GM18499 (cell line): ENCODE data around the gene SNRPA.
"Not testable (repeated sequence)": the region's sequence is repeated elsewhere in the genome, so short reads cannot be mapped to it uniquely, and the experiment has no call there.

ENCODE experiments used
- ATAC-seq: cut with Tn5 transposase; IDR thresholded peaks from one replicate; pipeline ENCODE4 v1.9.1; 2021; ENCODE audit warnings: moderate number of reproducible peaks; ENCODE audit not compliant: insufficient read depth, unreplicated experiment

The SNRPA gene

DNA sequence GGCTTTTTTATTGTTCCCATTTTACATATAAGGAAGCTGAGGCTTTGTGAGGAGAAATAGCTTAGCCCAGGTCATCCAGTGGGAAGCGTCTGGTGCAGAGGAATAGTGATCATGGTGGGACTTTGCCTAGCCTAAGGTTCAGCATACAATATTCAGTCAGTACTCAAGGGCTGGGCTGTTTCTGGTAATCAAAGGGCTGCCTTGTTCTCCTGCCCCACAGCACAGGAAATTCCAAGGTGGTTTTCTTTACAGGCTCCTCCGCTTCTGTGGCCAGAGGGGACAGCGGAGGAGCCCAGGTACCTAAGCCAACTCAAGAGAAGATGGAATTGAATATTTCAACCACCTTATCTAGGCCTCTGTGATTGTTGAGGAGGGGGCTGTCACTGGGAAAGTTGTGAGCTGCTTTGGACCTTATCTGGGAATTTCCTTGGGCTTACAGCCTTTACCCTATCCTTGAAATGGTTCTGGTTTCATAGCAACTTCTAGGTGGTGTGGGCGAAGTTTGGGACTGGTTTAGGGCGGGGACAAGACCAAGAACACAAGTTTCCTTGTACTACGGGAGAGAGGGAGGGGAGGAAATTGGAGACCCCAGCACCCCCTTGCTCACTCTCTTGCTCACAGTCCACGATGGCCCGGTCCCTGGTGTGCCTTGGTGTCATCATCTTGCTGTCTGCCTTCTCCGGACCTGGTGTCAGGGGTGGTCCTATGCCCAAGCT, 24.1 kb downstream of the SNRPA start, which contains the start of gene MIA:
Gene MIA (plus strand): TSS at position 606 of the 716 bp plus-strand sequence. CDS start 22 bp downstream, at position 628.
- no peak for ATAC-seq

DNA sequence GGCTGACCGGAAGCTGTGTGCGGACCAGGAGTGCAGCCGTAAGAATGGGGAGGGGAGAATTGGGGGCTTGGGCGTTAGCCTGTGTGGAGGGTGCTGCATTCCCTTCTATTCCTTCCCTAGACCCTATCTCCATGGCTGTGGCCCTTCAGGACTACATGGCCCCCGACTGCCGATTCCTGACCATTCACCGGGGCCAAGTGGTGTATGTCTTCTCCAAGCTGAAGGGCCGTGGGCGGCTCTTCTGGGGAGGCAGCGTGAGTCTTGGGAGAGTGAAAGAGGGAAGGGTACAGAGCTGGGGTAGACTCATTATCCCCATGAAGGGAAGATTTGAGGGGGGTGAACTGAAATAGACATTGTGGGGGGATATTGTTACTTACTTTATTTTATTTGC, 24.6 kb downstream of the SNRPA start:
- ATAC-seq, result no peak

DNA sequence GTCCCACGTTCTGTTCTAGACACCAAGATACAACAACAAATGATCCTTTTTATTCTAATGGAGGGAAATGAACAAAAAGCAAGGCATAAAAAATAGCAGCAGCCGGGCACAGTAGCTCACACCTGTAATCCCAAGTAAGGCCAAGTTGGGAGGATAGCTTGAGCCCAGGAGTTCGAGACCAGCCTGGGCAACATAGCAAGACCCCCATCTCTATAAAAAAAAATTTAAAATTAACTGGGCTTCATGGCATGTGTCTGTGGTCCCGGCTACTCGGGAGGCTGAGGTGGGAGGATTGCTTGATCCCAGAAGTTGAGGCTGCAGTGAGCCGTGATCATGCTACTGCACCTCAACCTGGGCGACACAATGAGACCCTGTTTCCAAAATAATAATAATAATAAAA, 25.4 kb downstream of the SNRPA start:
- no peak for ATAC-seq

DNA sequence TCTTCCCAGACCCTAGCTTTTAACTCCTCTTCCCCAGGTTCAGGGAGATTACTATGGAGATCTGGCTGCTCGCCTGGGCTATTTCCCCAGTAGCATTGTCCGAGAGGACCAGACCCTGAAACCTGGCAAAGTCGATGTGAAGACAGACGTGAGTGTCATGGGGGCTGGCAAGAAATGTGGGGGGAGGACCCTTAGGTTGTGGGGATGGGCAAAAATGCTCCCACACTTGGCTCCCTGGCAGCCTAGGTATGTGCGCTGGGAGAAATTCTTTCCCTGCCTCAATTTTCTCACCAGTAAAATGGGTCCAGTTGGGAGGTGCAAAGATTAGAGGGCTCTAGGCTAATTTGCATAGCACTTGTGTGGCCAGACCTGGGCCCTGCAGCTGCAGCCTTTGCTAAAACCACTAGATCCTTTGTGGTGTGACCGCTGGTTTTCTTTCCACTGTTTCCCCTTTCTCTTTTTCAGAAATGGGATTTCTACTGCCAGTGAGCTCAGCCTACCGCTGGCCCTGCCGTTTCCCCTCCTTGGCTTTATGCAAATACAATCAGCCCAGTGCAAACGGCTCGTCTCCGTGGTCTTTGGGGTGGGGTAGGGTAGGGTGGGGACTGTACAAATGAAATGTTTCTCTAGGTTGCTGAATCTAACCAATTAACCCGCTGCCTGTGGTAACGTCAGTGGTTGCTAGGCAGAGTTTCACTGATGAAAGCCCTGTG, 26.1 kb downstream of the SNRPA start:
- ATAC-seq, result peak; percentile 54

DNA sequence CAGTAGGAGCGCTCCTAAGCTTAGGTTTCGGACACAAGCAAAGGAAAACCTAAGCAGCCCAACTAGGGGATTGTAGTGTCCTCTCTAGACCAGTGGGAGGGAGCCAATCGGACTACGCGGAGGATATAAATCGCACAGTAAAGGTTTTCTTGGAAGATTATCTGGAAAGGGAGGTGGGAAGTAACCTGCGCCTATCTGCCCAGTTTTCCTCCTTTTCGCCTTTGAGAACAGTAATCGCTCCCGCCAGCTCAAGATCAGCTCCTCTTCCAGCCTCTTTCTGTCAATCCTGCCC, 26.6 kb downstream of the SNRPA start:
- no peak for ATAC-seq

DNA sequence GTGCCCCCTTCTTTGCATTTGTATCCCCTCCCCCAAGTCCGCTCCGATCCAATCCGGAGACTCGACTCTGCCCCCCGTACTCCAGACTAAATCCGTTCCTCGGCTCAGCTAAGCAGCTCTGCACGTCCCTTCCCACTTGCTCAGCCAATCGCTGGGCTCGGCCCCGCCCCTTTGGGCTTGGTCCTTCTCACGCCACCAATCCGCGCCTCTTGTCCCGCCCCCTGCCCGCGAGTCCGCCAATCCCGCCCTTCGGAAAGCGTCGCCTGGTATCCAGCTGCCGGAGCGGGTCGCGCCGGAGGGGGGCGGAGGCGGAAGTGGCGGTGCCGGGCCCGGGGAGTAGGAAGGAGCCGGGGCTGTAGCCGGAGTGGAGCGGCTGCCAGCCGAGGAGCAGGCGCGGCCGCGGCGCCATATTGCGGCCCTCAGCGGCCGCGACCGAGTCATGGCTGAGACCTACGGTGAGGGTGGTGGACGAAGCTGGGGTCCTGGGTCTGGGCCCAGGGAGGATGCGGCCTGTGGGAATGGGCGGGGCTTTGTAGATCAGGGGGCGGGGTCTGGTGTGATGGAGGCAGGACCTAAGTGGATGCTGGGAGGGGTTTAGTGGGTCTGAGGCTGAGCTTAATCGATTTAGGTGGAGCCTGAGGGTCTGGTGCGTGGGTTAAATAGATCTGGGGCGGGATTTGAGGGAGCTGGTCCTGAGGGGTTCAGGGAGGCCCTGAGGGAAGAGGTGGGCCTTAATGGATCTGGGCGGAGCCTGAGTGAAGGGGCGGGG, 27.1 kb downstream of the SNRPA start, which contains the start of gene RAB4B:
Gene RAB4B (plus strand): TSS at position 311 of the 769 bp plus-strand sequence. CDS start 129 bp downstream, at position 440.
- ATAC-seq, result peak; percentile 43

DNA sequence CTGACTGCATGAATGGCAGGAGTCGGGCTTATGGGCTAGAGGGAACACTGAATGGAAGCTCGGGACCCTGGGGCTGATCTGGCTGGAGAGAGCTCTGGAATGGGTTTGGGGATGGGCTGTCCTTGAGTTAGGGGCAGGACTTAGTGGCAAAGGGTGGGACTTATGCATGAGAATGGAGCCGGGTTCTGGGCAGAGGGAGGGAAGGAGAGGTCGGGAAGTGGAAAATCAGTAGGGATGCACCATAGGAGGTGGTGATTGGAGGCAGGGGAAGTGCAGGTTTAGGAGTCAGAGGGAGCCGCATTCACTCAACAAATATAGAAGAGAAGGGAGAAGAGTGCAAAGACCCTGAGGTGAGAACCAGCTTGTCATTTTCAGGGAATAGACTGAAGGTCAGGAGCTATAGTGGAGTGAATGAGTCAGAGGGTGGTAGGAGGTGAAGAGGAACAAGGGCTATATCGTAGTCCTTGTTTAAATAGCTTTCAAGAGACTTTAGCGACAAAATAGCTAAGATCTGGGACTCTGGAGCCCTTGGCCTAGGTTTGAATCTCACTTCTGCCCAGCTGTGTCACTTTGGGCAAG, 27.8 kb downstream of the SNRPA start:
- no peak for ATAC-seq

DNA sequence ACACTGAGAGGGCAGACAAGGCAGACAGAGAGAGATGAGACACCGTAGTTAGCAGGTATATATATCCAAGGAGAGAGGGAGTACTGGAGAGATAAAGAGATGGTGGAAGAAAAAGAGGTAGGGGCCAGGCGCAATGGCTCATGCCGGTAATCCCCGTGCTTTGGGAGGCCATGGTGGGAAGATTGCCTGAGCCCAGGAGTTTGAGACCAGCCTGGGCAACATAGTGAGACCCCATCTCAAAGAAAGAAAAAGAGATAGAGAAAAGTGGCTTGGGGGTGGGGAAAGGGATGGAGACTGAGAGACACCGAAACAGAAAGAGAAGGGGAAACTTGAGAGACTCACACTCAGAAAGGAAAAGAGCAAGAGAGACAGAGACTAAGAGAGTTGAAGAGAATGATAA, 29.6 kb downstream of the SNRPA start:
- no peak for ATAC-seq

DNA sequence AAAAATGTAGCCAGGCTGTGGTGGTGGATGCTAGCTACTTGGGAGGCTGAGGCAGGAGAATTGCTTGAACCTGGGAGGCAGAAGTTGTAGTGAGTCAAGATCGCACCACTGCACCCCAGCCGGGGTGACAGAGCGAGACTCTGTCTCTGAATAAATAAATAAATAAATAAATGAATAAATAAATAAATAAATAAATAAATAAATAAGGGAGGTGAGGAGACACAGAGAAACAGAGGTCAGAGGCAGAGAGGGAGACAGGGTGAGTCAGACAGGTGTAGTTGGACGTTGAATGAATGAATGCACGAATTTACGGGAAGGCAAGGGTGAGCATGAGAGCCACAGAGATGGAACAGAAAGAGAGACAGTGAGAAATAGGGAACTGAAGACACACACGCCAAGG, 30.1 kb downstream of the SNRPA start:
- ATAC-seq, result no peak

DNA sequence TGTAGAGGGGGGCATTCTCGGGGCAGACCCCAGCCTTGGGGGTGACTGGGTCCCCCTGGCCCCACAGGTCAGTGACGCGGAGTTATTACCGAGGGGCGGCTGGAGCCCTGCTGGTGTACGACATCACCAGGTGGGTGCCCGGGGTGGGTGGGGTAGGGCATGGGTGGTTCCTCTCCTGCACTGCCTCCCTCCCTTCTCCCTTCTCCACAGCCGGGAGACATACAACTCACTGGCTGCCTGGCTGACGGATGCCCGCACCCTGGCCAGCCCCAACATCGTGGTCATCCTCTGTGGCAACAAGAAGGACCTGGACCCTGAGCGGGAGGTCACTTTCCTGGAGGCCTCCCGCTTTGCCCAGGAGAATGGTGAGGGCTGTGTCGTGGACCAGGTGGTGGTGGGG, 32.7 kb downstream of the SNRPA start:
- ATAC-seq, result no peak

DNA sequence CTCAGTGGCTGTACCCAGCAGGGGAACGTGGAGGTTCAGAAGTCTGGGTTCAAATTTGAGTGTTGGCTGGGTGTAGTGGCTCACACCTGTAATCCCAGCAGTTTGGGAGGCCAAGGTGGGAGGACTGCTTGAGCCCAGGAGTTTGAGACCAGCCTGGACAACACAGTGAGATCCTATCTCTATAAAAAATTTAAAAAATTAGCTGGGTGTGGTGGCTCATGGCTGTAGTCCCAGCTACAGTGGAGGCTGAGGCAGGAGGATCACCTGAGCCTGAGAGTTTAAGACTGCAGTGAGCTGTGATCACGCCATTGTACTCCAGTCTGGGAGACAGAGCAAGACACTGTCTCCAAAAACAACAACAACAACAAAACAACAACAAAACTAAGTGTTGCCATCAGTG, 33.1 kb downstream of the SNRPA start:
- ATAC-seq, result not testable (repeated sequence)

DNA sequence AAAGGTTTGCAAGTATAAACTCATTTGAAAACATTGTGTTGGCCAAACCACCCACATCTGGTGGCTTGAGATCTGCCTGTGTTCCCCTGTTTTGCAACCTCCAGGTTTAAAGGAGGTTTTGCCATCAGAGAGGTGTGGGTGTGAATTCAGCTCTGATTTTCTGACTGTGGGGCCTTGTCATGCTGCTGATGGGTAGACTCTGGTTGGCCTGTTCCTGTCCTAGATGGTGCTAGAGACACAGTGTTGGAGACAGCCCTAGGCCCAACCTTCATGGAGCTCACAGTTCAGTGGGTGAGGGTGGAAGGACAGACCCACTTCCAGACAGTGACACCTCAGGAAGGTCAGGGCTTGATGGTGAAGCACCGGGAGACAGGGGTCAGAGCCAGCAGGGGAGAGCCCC, 34.5 kb downstream of the SNRPA start:
- no peak for ATAC-seq

DNA sequence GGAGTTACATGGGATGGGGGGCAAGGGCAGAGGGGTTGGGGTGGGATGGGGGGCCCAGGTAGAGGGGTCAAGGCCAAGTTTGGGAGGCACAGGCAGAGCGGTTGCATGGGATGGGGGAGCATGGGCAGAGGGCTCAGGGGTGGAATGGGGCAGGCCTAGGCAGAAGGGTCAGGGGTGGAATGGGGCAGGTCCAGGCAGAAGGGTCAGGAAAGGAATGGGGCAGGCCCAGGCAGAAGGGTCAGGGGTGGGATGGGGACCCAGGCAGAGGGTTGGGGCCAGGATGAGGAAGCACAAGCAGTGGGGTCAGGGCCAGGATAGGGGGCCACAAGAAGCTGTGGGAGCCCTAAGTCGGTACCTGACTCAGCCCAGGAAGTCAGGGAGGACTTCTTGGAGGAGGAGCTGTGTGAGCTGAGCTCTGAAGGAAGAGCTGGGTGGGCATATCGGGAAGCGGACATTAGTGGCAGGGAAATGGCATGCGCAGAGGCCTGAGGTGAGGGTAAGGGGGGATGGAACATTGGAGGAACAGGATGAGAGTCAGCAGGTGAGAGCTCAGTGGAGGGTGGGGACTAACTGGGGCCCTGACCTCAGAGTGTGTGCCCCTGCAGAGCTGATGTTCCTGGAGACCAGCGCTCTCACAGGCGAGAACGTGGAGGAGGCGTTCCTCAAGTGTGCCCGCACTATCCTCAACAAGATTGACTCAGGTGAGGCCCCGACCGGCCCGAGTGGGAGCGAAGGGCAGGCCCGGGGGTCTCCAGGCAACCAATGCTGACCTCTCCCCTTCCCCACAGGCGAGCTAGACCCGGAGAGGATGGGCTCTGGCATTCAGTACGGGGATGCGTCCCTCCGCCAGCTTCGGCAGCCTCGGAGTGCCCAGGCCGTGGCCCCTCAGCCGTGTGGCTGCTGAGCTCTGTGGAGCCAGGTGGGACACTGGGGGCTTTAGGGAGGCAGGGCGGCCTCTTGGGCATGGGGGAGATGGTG, 35.3 kb downstream of the SNRPA start:
- ATAC-seq, result no peak

DNA sequence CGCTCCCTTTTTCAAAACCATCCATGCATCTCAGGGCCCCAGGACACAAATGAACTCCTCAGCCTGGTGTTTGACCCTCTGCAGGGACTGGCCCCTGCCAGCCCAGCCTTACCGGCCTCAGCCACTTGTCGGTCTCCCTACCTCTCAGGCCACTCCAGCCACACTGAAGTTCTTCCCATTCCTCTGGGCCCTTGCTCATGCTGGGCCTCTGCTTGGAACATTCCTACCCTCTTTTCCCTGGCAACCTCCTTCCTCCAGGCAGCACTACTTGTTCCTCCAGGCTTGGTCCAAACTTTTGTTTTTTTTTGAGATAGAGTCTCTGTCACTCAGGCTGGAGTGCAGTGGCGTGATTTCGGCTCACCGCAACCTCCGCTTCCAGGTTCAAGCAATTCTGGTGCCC, 40.3 kb downstream of the SNRPA start:
- no peak for ATAC-seq

DNA sequence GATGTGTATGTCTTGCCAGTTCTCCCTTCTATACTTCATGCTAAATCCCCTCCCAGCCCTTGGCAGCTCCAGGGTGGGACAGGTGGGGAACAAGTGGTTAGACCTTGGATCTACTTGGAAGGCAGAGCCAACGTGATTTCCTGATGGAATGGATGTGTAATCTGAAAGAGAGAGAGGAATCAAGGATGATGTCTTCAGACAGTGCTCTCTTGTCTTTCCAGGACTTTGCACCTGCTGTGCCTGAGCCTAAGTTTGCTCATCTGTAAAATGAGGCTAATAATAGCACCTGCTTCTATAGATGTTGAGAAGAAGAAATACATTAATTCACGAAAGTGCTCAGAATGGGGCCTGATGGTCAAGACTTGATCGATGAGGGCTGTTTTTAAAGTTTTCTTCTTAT, 41.0 kb downstream of the SNRPA start:
- ATAC-seq, result no peak

DNA sequence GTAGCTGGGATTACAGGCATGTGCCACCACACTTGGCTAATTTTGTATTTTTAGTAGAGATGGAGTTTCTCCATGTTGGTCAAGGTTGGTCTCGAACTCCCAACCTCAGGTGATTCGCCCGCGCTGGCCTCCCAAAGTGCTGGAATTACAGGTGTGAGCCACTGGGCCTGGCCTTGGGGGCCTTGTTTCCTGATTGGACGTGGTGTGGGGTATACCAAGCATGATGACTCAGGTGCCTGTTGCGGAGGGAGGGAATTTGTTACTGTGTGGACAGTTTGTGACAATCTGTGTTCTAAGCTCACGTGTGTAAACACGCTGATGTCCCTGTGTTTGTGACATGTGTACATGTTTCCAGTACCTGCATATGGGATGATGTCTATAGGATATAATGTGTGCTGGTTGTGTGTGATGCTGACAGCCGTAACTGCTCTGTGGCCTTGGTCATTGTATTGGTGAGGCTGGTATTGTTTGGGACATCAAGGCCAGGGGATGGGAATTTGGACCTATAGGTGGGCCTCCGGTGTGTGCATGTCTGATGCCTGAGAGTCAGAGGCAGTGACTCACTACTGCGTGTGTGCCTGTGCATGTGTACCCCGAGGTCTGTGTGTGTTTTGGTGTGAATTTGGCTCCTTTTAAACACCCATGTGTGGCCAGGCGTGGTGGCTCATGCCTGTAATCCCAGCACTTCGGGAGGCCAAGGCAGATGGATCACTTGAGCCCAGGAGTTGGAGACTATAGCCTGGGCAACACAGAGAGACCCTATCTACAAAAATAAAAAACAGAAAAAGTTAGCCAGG, 46.4 kb downstream of the SNRPA start:
- no peak for ATAC-seq

DNA sequence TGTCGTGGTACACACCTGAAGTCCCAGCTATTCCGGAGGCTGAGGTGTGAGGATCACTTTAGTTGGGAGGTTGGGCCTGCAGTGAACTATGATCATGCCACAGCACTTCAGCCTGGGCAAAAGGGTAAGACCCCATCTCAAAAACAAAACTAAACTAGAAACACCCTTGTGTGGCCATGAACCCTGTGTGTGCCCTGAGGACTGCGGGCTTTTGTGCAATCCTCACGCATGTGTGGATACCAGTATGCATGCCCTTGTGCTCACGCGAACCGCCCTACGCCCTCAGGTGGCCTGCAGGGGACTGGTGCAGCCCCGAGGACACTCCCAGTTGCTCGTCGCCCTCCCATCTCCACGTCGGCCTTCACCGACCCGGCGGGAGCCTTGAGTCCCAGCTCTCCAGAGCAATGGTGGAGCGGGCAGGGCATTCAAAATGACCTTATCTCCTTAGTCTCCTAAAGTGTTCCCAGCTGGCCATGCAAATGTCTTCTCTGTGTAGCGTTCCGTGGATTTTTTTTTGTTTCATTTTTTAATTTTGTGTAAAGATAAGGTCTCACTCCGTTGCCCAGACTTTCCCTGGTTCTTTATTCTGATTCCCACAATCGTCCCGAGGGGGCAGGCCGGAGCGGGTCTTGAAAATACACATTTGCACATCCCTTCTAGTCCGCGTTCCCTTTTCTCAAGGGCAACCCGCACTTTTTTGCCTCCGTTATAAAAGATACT, 47.1 kb downstream of the SNRPA start:
- ATAC-seq, result no peak
